ENCODE results near the gene SEPSECS.
A peak's percentile ranks its signal among the peaks of the same experiment; 100 is the strongest.

SEPSECS gene

DNA sequence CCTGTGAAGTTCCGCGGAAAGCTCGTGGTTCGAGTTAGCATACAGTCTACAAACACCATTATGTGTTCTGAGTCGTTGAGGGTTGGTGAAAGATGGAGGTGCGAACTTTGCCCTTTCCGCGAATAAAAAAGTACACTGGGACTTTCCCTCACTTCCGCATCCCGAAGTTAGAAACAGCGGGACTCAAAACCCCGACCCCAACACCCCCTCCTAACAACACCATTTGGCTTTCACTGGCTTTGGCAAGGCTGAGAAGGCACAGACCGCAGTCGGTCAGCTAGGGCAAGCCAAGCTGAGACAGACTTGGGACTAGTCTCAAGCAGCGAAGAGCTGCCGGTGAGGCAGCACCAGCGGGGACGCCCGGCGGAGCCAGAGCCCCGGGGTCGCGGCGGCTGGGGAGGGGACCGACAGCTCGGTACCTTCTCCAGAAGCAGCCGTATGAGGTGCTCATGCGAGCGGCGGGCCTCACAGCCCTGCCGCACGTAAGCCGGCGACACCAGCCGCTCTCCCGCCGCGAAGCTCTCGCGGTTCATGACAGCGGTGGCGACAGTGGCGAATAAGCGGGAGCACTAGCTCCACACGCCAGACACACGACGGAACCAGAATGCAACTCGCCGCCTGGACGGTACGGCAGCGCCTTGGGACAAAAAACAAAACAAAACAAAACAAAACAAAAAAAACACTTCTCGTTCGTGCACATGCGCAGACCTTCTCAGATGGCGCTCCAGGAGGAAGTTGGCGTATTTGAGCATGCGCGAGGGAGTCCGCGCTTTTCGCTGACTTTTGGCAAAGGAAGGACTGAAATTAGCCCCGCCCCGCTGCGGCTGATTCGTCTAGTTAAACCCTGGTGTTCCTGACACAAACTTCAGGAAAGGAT lies at the start of gene SEPSECS:
Gene SEPSECS, minus strand, starts transcription at position 613 of the 877 bp plus-strand sequence. Its CDS starts 80 bp downstream, at position 533.
- peak; percentile 96 for DNase-seq (ENCODE audit: low spot score)

- no peak for DNase-seq (ENCODE audit: low spot score)
These were observed 49.5 kb upstream of the SEPSECS start for GRCh38 chr4:25209702-25210101.

- no peak for DNase-seq (ENCODE audit: low spot score)
These were observed 47.7 kb upstream of the SEPSECS start for GRCh38 chr4:25207997-25208396.

- DNase-seq (ENCODE audit: low spot score), result no peak
These were observed 38.5 kb upstream of the SEPSECS start for GRCh38 chr4:25198713-25199112.

DNA sequence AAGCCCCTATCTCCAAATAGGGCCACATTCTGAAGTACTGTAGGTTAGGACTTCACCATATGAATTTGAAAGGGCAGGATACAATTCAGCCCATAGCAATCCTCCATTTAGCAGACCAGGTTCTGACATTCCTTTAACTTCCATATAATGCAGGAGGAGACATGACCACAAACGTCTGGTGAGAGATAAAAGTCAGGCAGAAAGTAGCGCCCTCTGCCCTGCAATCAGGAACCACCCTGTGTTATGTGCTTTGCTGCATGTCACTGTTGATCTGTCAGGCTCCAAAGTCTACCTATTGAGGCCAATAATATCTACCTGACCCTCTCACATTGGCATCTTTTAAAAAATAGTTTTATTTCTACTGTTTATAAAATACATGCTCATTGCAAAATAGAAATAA lies 30.2 kb upstream of the SEPSECS start:
- DNase-seq (ENCODE audit: low spot score), result no peak

GRCh38 chr4:25184056-25184455 lies 23.8 kb upstream of the SEPSECS start:
- DNase-seq (ENCODE audit: low spot score), result no peak

DNA sequence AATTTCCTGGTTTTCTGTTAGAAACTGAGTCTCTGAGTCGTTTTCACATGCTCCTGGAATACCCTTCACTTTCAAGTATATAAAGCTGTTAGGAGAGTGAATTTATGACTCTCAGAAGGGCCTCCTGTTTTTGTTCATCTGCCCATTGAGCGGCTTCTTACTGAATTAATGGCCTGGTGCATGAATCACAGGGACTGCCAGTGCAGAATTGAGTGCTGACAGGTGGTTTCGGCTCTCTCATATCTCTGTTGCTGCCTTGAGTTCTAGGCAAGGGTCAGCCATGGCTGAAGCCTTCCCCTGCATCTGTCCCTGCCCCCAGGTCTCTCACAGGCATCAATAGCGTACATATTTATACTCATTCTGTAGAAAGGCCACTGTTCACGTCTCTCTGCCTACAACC lies 22.7 kb upstream of the SEPSECS start:
- no peak for DNase-seq (ENCODE audit: low spot score)

DNA sequence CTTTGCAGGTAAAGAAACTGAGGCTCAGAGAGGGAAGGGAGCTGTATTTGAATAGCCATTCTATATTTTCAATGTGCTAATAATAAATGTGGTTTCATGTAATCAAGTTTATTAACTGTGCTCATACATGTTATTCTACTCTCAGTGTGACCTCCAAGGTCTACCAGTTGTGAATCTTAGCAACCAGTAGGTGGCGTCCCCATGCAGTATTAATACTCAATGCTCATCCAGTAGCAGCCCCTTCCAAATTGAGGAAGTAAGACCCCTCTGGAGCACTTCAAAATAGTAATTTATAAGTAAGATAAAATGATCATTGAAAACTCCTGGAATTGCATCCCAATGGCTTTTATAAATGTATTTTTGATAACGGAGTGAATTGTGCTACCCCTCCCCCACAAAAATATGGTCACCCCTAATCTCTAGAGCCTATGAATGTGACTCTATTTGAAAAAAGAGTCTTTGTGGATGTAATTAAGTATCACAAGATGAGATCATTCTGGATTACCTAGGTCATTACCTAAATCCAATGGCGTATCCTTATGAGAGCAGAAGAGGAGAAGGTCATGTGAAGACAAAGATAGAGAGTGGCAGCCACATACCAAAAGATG lies 20.4 kb upstream of the SEPSECS start:
- DNase-seq (ENCODE audit: low spot score), result no peak

GRCh38 chr4:25178838-25179261 lies 18.6 kb upstream of the SEPSECS start:
- no peak for DNase-seq (ENCODE audit: low spot score)

DNA sequence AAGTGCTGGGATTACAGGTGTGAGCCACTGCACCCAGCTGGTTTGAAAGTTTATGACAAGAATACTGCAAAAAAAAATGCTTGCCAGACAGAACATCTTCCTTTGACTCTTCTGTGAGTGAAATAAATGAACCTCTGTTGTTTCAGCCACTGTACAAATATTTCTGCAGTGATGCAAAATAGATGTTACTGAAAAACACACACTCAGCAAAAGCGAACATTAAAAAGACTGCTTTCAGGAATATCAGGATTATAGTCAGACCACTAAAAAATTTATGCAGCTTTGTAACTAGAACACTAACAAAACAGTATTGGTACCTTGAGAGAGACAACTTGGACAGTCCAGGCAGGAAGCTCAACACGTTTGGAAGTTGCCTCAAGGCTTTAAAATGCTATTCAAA lies 16.9 kb upstream of the SEPSECS start:
- no peak for DNase-seq (ENCODE audit: low spot score)

DNA sequence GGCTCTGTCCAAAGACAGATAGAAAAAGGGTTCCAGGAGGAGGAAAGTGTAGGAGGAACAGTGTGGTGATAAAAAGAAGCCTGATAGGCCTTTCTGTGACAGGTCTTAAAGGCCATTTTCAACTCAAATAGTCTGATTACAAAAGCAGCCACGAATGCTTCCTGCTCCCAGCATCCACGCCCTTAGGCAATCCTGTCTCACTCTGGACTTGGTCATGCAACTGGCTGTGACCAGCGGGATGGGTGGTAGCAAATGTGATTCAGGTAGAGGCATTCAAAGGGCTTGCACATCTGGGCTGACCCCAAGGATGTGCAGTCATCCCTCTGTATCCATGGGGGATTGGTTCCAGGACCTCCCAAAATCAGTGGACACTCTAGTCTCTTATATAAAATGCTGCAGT lies 14.4 kb upstream of the SEPSECS start:
- DNase-seq (ENCODE audit: low spot score), result no peak

DNA sequence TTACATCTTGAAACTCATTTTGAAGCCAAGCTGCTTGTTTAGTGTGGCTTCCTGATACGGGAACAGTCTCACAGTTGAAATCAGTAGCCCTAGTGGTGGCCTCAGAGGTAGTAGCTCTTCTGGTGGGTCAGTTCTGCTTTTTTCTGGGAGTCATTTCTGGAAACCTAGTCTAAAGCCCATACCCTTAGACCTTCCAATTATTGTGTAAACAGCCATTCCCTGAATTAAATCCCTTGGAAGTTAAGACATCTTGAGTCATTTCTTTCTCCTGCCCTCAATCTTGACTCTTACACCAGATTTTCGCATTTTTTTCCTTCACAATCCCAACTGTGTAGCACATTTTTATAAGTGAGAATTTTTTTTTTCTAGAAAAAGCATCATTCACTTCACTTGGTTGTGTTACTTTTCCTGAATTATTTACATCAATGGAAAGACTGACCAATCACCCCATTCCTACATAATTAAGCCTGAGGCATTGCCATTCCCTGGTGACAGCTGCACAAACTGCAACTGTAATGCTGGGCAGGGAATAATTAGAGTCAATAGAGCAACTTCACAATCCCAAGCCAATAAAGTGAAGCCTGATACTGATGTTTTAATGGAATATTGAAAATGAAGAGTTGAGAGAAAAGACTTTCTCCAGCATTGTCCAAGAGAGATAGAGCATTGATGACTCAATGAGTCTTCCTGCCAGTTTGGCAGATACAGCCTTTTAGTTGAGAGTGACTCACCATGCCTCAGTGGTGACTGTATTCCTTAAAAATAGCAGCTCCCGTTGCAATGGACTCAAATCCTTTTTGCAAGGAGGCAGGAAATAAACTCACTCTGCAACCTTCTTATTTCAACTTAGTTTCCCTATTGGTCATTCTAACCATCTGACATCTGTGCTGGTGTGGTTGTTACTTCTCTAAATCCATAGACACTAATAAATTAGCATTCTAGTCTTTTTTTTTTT lies 13.0 kb upstream of the SEPSECS start:
- DNase-seq (ENCODE audit: low spot score), result no peak

DNA sequence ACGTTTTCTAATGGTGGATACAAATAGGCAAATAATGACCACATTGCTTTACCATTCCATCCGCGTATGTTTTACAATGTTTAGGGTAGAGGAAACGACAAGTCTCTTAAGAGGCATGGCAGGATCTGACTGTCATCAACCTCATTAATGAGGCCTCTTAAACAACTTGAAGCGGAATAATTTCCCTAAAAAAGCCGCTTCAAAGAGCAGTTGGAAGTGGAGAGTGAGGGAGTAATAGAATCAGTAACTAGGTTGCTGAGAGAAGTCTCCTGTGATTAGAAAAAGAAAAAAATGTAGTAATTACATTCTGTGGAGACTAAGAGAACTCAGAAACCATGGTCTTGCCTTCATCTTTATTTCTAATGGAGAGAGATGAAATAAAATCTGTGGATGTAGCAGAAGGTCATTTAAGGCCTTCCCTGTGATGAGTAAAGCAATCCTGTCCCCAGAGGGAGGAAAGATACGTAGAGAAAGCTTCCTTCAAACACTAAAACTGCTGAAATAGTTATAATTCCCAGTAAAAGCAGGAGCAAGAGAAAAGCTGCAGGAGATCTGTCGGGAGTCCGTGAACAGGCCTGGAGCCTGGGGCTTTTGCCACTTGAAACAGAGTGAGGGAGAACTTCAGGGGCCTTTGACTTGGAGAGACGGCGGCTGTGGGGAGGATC lies 11.1 kb upstream of the SEPSECS start:
- DNase-seq (ENCODE audit: low spot score), result no peak

GRCh38 chr4:25169446-25169845 lies 9.2 kb upstream of the SEPSECS start:
- DNase-seq (ENCODE audit: low spot score), result no peak

DNA sequence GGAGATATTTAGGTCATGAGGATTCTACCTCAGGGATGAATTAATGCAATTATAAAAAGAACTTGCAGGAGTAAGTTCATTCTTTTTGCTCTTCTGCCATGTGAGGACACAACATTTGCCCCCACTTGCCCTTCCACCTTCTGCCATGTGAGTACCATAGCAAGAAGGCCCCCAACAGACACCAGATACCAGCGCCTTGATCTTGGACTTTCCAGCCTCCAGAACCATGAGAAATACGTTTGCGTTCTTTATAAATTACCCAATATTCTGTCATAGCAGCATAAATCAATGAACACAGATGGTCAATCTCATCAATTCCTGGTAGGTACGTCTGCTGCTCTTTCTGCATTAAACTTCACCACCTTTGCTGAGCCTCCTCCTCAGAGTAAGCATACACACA lies 5.7 kb upstream of the SEPSECS start:
- DNase-seq (ENCODE audit: low spot score), result no peak

DNA sequence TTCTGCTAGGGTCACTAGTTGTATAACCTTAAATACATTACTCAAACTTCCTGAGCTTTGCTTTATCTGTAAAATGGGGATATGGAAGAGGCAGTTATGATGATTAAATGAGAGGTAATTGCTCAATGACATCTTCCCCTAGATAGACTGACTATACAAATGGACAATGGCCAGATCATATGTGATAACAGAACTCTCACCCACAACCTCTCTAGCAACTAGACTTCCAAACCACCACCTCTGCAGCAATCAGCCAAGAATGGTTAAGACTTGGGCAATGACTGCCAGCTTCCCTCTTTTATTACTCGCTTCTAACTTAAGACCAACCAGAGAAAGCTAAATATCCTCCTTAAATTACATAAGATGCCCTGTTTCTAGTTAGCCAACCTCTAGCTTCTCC lies 2.9 kb upstream of the SEPSECS start:
- DNase-seq (ENCODE audit: low spot score), result no peak

- no peak for DNase-seq (ENCODE audit: low spot score)
These were observed 2.3 kb upstream of the SEPSECS start for GRCh38 chr4:25162566-25162965.

DNA sequence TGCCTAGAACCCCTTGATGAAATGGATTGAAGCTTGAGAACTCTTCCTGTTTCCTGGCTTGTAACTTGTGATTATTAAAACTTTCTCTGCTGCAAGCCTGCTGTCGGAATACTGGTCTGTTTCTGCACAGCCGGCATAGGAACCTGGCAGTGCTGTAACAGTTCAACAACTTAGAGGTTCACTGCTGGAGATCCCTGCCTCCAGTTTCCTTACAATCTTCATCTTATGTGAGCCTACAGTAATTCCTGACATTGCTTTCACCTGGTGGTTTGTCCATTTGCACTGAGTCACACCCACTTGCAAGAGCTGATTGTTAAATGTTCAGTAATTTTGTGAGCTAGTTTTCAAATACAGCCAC lies 1.3 kb upstream of the SEPSECS start:
- no peak for DNase-seq (ENCODE audit: low spot score)

DNA sequence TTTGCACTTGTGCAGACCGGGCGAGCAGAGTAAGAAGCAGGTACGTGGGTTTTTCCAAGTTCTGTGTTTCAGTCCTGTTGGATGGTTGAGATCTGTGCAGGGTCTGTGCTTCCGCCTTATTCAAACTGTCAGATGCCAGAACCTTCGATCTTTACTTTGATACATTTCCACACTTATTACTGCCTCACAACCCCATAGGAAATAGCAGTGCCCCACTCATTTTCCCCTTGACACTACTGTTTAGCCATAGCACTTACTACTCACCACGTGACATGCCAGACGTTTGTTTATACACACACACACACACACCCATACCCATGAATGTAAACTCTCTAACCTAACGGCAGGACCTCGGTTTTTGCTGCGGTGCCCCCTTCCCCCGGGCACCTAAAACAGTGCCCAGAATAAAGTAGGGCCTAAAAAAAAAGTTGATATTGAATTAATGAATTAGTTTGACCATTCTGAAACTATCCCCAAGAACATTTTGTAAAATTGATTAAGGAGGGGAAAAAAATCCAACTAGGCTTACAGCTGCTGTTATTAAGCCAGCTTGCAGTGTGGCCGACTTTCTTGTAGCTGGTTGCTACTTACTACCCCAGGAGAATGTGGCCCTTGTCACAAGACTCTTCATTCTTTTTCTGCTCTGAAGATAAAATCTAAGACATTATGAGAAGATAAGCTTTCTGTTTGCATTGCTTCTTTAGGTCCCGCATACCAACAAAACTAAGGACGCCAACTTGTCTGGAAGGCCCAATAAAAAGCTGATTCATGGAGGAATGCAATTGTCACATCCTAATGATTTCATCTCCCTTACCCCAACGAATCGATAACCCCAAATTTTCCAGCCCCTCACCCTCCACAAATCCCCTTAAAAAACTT lies 704 bp upstream of the SEPSECS start:
- DNase-seq (ENCODE audit: low spot score), result no peak

DNA sequence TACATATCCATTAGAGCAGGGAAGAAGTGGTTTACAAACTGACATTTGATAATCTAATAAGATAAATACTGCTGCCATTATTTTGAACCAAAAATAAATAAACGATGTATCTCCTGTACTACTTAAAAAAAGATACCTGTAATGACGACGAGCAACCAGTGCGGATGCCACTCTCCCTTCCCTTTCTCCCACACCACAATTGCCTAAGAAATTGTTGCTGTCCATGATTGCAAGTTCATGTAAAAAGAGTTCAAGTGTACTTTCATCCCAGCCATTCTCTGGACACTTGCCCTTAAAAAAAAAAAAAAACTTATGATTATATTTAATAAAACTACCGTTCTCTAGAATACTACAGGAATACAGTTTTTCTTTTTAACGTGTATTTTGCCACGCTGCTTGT lies 1.4 kb downstream of the SEPSECS start:
- DNase-seq (ENCODE audit: low spot score), result no peak

DNA sequence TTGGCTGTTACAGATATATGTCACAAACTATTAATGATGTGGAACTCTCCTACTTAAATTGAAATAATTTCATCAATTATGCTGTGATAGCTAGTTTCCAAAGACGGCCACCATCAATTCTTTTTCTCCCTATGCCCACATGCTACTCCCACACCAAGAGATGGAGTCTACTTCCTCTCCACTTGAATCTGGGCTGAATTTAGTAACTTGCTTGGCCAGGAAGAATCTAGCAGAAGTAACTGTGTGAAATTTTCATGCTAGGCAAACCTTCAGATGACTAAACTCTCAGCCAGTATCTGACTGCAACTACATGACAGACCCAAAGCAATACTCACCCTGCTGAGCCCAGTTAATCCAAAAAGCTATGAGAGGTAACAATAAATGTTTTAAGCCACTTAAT lies 3.2 kb downstream of the SEPSECS start:
- no peak for DNase-seq (ENCODE audit: low spot score)

Data from left forelimb (tissue), 1 donor.